ELF-1 (cell line): ENCODE measurements around the gene UBTD2.

Experiments
- DNase-seq: peaks from one replicate; pipeline ENCODE4 v3.0.0-alpha.2; 2016; ENCODE audit warnings: low read depth, low spot score

The UBTD2 gene

GRCh38 chr5:172194985-172195774, 88.4 kb downstream of the UBTD2 start:
- DNase-seq: no peak

- no peak for DNase-seq
Observed at GRCh38 chr5:172193872-172194271, 89.7 kb downstream of the UBTD2 start, which contains the start of gene EFCAB9. Gene EFCAB9 (plus strand): TSS chr5:172194172. CDS start chr5:172194173, 1 bp downstream.

- DNase-seq: no peak
Observed at GRCh38 chr5:172189693-172190296, 93.8 kb downstream of the UBTD2 start.

GRCh38 chr5:172188893-172189692, 94.5 kb downstream of the UBTD2 start:
- DNase-seq: peak; percentile 87

GRCh38 chr5:172188033-172188892, 95.3 kb downstream of the UBTD2 start, which contains the start of gene STK10:
Gene STK10 (minus strand): TSS chr5:172188224. CDS start chr5:172188042, 182 bp downstream.
- DNase-seq: peak; percentile 89

- peak; percentile 74 for DNase-seq
Observed at GRCh38 chr5:172187118-172188032, 96.2 kb downstream of the UBTD2 start.

- no peak for DNase-seq
Observed at GRCh38 chr5:172186114-172186695, 97.4 kb downstream of the UBTD2 start.

GRCh38 chr5:172185096-172185461, 98.5 kb downstream of the UBTD2 start:
- DNase-seq: no peak

GRCh38 chr5:172183881-172184280, 99.7 kb downstream of the UBTD2 start:
- DNase-seq: no peak

- no peak for DNase-seq
Observed at GRCh38 chr5:172182291-172182690, 101.3 kb downstream of the UBTD2 start.

- no peak for DNase-seq
Observed at GRCh38 chr5:172180936-172181335, 102.6 kb downstream of the UBTD2 start.

GRCh38 chr5:172178991-172179989, 104.3 kb downstream of the UBTD2 start:
- peak; percentile 83 for DNase-seq

GRCh38 chr5:172178301-172178987, 105.1 kb downstream of the UBTD2 start:
- peak; percentile 36 for DNase-seq

- DNase-seq: no peak
Observed at GRCh38 chr5:172177176-172177575, 106.4 kb downstream of the UBTD2 start.

GRCh38 chr5:172175263-172175719, 108.3 kb downstream of the UBTD2 start:
- DNase-seq: no peak

GRCh38 chr5:172173564-172174153, 109.9 kb downstream of the UBTD2 start:
- no peak for DNase-seq

GRCh38 chr5:172172912-172173563, 110.5 kb downstream of the UBTD2 start:
- DNase-seq: peak; percentile 76
